Measurements from ENCODE around the gene APLP1.

GRCh38 chr19:35870798-35871197, 2.4 kb downstream of the APLP1 start:
- no peak for TF ChIP-seq CTCF (IDR thresholded peaks at IDR 0.05)
- TF ChIP-seq POLR2A (IDR thresholded peaks at IDR 0.05), result no peak
